Activated T-cell treated with anti-CD3 and anti-CD28 coated beads for 1 hour (primary cell): ENCODE measurements around the gene VPS13D.

ENCODE experiments used
- DNase-seq: peaks from one replicate; pipeline ENCODE4 v3.0.0-alpha.2; 2020; ENCODE audit warnings: low read depth

VPS13D gene

DNA sequence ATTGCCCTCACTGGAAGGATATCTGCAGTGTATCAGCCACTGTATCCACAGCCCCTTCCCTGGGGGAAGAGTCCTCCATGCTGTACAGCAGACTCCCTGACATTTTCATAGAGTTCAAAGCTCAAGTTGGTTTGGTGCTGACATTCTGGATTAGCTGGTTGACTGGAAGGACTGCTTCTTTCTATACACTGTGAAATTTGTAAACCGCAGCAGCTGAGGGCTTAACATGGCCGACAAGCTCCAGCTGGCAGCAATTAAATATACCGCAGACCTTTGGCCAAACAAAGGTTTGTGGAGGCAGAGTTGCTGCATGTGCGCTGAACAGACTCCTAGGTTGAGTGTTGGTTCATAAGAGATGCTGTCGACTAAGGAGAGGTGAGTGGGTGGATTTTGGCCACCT is 261.8 kb downstream of the VPS13D start:
- no peak for DNase-seq

- no peak for DNase-seq
Measured at GRCh38 chr1:12495725-12496124, 265.9 kb downstream of the VPS13D start.

- DNase-seq, result no peak
Measured at GRCh38 chr1:12496154-12496961, 266.5 kb downstream of the VPS13D start.

DNA sequence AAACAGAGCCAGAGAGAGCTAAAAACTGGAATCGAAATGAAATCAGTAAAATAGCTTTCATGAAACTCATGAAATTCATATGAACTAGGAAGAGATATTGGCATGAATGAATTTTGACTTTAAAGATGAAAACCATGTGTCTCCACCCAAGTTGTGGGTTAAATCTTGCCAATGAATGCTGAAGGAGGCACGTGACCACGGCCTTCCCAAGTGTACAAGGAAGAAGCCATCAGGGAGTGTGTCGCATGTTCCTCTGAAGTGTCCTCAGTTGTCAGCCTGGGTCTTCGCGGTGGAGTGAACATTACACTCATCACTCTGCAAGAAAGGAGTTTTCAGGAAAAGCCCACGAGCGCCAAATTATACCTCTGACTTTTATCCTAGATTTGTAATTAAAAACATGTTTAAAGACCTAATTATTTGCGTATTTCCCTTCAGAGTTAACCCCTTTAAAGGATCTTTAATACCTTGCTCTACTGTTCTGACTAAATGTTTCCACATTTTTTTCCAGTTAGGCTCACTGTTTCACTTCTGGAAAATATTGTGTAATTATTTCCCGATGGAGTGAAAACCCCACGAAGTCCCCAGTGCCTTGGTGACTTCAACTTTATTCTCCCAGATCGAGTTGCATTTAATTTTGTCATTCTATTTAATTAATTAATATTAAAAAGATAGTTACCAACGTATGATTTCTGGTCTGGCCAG is 269.9 kb downstream of the VPS13D start:
- DNase-seq, result no peak

GRCh38 chr1:12501661-12502060 is 271.8 kb downstream of the VPS13D start:
- DNase-seq, result no peak

DNA sequence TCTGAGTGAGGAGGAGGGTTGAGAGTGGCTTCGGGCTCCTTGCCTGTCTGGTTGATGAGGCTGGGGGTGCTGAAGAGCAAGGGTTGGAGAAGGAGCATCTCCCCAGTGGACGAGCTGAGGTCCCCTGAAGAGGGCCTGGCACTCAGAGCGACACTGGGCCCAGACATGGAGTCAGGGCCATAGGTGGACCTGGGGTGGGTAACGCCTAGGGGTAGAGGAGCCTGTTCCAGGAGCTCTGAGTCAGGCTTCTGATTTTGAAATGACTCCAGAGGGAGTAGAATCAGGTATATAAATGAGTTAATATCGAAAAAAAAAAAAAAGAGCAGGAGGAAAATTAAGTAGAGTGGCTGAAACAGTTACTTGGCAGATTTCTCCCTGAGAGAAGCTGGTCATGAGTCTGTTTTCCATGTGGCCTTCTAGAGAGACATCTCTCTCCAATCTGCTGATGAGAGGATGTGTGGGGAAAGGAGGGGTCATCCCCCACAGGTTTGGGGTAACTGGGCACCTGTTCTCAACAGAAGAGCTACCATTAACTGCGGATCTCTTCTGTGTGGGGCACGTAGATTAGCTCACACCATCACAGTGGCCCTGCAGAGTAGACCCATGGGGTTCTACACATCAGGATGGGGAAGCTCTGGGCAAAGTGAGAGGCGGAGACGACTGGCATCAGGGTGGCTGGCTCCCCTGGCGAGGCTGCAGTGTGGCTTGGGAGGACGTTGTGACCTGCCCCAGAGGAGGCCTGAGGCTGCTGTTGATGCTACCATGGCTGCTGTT is 272.7 kb downstream of the VPS13D start:
- DNase-seq, result no peak

DNA sequence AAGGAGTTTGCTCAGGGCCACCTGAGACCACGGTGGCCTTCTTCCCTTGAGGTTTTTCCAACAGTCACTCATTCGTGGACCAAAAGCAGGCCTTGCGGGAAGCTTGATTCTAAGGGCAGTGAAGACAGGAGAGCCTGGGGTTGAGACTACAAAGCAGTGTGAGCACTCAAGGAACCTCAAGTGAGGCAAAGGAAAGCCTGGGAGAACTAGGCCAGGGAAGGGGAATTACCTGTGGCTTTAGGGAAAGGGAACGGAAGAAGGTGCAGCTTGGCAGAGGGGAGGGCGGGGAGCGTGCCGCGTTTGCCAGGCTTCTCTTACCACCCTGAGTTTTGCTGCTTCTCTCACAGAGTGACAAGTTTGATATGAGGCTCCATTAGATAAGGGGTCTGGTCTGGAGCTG is 273.9 kb downstream of the VPS13D start:
- no peak for DNase-seq

- DNase-seq, result no peak
Measured at GRCh38 chr1:12504601-12505000, 274.8 kb downstream of the VPS13D start.

DNA sequence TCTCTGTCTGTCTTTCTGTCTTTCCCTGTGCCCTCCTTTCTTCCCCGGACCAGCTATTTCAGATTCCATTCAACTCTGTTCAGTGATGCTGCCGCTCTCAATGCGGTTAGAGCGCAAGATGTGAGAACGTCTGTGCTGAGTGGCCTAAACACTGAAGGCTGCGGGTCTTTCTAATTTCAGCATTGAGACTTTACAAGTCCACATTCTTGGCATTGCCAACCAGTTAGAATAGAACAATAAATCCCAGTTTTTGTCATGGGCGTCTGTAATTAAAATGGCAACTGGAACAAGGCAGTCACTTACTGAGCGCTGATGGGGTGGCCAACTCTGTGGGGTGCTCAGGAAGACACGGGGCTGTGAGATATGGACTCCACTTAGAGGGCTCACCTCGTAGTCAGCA is 275.4 kb downstream of the VPS13D start:
- no peak for DNase-seq

- DNase-seq, result no peak
Measured at GRCh38 chr1:12505639-12506280, 275.9 kb downstream of the VPS13D start.

GRCh38 chr1:12506281-12507280 is 276.8 kb downstream of the VPS13D start:
- no peak for DNase-seq

GRCh38 chr1:12507631-12508030 is 277.8 kb downstream of the VPS13D start:
- DNase-seq, result no peak

- no peak for DNase-seq
Measured at GRCh38 chr1:12508849-12509248, 279.0 kb downstream of the VPS13D start.

GRCh38 chr1:12511128-12511484 is 281.3 kb downstream of the VPS13D start:
- DNase-seq, result no peak

DNA sequence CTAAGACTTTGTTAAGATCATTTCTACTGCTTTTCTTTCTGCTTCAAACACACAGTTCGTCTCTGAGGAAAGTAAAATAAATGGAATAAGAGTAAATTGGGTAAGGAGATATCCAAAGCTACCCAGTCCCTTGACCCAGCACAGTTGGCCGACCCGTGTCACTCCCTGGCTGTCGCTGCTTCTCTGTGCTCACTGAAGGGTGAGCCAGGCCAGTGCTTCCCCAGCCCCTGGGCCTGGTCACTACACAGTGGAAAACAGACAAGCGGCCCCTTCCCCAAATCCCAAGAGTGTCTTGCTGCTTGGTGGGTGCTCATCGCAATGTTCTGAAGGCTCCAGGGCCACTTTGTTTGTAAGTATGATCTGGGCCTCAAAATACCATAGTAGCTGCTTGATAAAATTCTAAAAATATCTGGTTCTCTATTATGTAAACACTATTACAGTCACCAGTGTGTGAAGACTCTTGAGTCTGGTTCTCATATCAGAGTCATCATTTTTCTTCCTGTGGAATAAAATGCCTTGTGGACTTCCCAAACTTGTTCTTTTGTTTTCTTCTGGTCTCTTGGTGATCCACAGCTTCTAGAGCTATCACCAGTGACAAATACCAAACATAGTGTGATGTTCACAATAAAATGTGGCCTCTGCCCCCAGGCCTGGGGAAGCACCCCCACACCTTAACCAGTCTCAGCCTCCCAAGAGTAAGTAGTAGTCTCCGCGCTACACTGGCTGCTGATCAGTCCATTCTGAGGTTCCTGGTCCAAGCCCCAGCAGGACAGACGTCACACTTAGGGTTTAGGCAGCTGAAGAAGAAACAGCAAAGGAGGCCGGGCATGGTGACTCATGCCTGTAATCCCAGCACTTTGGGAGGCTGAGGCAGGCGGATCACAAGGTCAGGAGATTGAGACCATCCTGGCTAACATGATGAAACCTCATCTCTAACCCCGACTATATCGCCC is 282.0 kb downstream of the VPS13D start:
- DNase-seq, result no peak

DNA sequence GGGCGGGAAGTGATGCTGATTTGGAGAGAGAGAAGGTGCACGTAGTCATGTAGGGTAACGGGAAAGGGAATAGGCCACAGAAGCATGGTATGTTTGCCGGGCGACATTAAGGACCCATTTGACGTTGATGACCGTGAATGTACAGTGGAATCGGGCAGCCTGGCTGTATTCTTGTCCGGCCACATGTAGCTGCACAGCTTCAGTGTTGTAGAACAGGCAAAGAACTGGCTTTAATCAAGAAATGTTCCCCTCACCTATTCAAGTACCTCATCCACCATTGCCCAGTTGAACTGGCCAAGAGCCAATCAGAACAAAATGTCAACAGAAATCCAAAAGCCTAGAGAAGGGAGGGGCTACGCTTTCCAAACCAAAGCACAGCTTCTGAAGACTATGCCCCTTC is 283.4 kb downstream of the VPS13D start:
- no peak for DNase-seq

DNA sequence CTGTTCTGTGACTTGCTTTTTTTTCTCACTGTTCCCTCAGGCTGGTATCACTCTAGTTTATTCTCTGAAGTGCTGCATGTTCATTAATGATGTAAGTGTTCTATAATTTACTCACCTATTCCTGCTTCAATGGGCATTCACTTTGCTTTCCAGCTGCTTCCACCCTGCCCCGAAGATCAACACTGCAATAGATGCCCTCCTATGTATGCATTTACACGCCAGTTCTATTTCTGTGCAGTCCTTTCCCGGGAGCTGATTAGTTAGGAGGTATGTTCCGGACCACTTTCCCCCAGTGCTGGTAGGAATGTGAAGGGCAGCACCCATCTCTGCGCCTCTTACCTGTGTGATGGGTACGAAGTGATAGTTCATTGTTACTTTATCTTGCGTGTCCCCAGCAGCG is 284.8 kb downstream of the VPS13D start:
- DNase-seq, result no peak

DNA sequence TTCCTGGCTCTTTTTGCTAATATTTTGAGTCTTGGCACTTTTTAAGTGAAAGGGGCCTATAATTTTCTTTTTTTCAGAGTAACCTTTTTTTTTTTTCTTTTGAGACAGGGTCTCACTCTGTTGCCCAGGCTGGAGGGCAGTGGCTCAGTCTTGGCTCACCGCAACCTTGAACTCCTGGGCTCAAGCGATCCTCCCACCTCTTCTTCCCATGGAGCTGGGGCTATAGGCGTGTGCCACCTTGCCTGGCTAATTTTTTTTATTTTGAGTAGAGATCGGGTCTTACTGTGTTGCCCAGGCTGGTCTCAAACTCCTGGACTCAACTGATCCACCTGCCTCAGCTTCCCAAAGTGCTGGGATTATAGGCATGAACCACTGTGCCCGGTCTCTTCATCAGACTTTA is 285.4 kb downstream of the VPS13D start:
- no peak for DNase-seq

DNA sequence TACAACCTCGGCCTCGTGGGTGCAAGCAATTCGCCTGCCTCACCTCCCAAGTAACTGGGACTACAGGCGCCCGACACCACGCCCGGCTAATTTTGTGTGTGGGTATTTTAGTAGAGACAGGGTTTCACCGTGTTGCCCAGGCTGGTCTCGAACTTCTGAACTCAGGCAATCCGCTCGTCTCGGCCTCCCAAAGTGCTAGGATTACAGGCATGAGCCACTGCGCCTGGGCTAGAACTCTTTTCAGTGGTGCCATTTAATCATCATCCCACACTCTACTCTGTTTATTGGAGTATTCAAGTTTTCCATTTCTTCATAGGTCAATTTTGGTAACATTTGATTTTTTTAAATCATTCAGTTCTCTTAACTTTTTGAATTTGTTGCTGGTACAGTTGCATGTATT is 286.9 kb downstream of the VPS13D start:
- DNase-seq, result no peak
